NCI-H2227 treated with DMSO at 0.1 percent for 48 hours (cell line): ENCODE results near the gene DNAH17.

Experiments
- DNase-seq: peaks from one replicate; lab custom pipeline; 2025; lab: John Stamatoyannopoulos, UW

DNAH17 gene

GRCh38 chr17:78493853-78494695 is 83.1 kb downstream of the DNAH17 start:
- no peak for DNase-seq

- no peak for DNase-seq
These were observed 83.7 kb downstream of the DNAH17 start for GRCh38 chr17:78493450-78493849.

GRCh38 chr17:78492116-78492799 is 84.9 kb downstream of the DNAH17 start:
- DNase-seq: no peak

- DNase-seq: no peak
These were observed 85.7 kb downstream of the DNAH17 start for GRCh38 chr17:78491236-78492115.

GRCh38 chr17:78490673-78491072 is 86.5 kb downstream of the DNAH17 start:
- DNase-seq: no peak

- no peak for DNase-seq
These were observed 87.0 kb downstream of the DNAH17 start for GRCh38 chr17:78490156-78490555.

GRCh38 chr17:78488867-78489634 is 88.1 kb downstream of the DNAH17 start:
- no peak for DNase-seq

GRCh38 chr17:78488156-78488555 is 89.0 kb downstream of the DNAH17 start:
- no peak for DNase-seq

- no peak for DNase-seq
These were observed 90.1 kb downstream of the DNAH17 start for GRCh38 chr17:78486946-78487680.

GRCh38 chr17:78486228-78486802 is 90.9 kb downstream of the DNAH17 start:
- no peak for DNase-seq

- no peak for DNase-seq
These were observed 91.7 kb downstream of the DNAH17 start for GRCh38 chr17:78485290-78486168.

- no peak for DNase-seq
These were observed 92.6 kb downstream of the DNAH17 start for GRCh38 chr17:78484271-78485246.

- DNase-seq: no peak
These were observed 97.8 kb downstream of the DNAH17 start for GRCh38 chr17:78479369-78479768.

GRCh38 chr17:78478757-78479297 is 98.4 kb downstream of the DNAH17 start:
- DNase-seq: no peak

- DNase-seq: no peak
These were observed 99.1 kb downstream of the DNAH17 start for GRCh38 chr17:78477913-78478756.

GRCh38 chr17:78476973-78477372 is 100.2 kb downstream of the DNAH17 start:
- no peak for DNase-seq

- DNase-seq: no peak
These were observed 101.0 kb downstream of the DNAH17 start for GRCh38 chr17:78476149-78476548.
